K562 (cell line): ENCODE data around the gene OFD1. TPM values are rescaled to one million over a fixed set of nuclear protein-coding genes. Genes with fewer than 3 reads are reported as not detected.

Experiments used
- KDM5B ChIP-seq: fragments of 200-600 bp; sonication (generic); IDR thresholded peaks from 2 replicates; pipeline ENCODE4 v1.6.1; 2012; ENCODE audit warnings: low read depth, mild to moderate bottlenecking, moderate library complexity, low read length, control low read depth, inconsistent platforms; ENCODE audit not compliant: insufficient replicate concordance
- VEZF1 ChIP-seq: fragments of 200-800 bp; sonication (Bioruptor generic); IDR thresholded peaks from 2 replicates; pipeline ENCODE4 v1.6.1; 2017; ENCODE audit warnings: missing genetic modification characterization, missing compliant biosample characterization
- ZBTB40 ChIP-seq, 2 experiments: fragments of 450-650 bp in 1 of 2; sonication (generic) in 1 of 2; formaldehyde crosslinking in 1 of 2; IDR thresholded peaks; 2 replicates each; pipeline versions ENCODE4 v1.7.1 to v1.9.0; 2016 to 2022; ENCODE audit warnings: inconsistent platforms in 1 of 2, mild to moderate bottlenecking in 1 of 2, missing genetic modification reagents in 1 of 2
- polyA plus RNA-seq, 8 experiments: library from polyadenylated mRNA; depleted of rRNA in 4 of 8; stranded (reverse) in 5 of 8; unstranded in 3 of 8; fragments of >200 nt; fragmentation: Nextera tagmentation in 2 of 8; fragmentation: Illumina TruSeq in 1 of 8; extraction: Ambion mirVana in 2 of 8; extraction: Trizol in 1 of 8; gene quantifications; 2 replicates each; pipeline versions ENCODE4 v1.2.1 to v1.2.3, GENCODE V29; 2011 to 2014; ENCODE audit warnings: inconsistent platforms in 1 of 8, missing spikeins in 1 of 8
- total RNA-seq, 7 experiments: library from RNA; depleted of rRNA in 6 of 7; stranded (reverse); fragments of >200 nt in 6 of 7; fragmentation: Illumina TruSeq in 2 of 7; extraction: Trizol in 2 of 7; gene quantifications; 2 replicates each; pipeline versions ENCODE4 v1.2.1 to v1.2.3, GENCODE V29; 2011 to 2021; ENCODE audit warnings: low replicate concordance in 1 of 7
- TF ChIP-seq, protein P1 (sequence below), 2 experiments: fragments of 450-650 bp; formaldehyde crosslinking in 1 of 2; IDR thresholded peaks; 2 replicates each; pipeline versions ENCODE4 v1.4.0 to v1.6.1; 2014 to 2020; ENCODE audit warnings: mild to moderate bottlenecking in 2 of 2, borderline replicate concordance in 1 of 2, low read depth in 1 of 2

OFD1 gene
- total and polyA plus RNA-seq, 9 of the 15 experiments (the other 6 are each of a cell fraction or from before 2014, with no cell fraction given): 22.0 to 49.1 (median 30.2) TPM

- TF ChIP-seq ZBTB40 (IDR thresholded peaks at IDR 0.05) (peak; percentile 84), ZBTB40 (CRISPR knock-in tag; IDR thresholded peaks at IDR 0.05) (no peak), KDM5B (peak; percentile 94), VEZF1 (CRISPR knock-in tag) (peak; percentile 39)
- TF ChIP-seq, protein P1, sequence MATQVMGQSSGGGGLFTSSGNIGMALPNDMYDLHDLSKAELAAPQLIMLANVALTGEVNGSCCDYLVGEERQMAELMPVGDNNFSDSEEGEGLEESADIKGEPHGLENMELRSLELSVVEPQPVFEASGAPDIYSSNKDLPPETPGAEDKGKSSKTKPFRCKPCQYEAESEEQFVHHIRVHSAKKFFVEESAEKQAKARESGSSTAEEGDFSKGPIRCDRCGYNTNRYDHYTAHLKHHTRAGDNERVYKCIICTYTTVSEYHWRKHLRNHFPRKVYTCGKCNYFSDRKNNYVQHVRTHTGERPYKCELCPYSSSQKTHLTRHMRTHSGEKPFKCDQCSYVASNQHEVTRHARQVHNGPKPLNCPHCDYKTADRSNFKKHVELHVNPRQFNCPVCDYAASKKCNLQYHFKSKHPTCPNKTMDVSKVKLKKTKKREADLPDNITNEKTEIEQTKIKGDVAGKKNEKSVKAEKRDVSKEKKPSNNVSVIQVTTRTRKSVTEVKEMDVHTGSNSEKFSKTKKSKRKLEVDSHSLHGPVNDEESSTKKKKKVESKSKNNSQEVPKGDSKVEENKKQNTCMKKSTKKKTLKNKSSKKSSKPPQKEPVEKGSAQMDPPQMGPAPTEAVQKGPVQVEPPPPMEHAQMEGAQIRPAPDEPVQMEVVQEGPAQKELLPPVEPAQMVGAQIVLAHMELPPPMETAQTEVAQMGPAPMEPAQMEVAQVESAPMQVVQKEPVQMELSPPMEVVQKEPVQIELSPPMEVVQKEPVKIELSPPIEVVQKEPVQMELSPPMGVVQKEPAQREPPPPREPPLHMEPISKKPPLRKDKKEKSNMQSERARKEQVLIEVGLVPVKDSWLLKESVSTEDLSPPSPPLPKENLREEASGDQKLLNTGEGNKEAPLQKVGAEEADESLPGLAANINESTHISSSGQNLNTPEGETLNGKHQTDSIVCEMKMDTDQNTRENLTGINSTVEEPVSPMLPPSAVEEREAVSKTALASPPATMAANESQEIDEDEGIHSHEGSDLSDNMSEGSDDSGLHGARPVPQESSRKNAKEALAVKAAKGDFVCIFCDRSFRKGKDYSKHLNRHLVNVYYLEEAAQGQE (IDR thresholded peaks at IDR 0.05; ENCODE audit: borderline replicate concordance): peak; percentile 9; the same call in 1 of the 2 replicates
- TF ChIP-seq, protein P1 (CRISPR knock-in tag; IDR thresholded peaks at IDR 0.05; ENCODE audit: low read depth): 0 out of 2 replicates have a peak, but pooled peaks have one; percentile 28
These were observed at the start of gene OFD1, which contains the start of gene TRAPPC2 (continued) for GRCh38 chrX:13734278-13735172.
